ENCODE results near the gene IFT20. TPM values are rescaled to one million over a fixed set of nuclear protein-coding genes. Genes with fewer than 3 reads are reported as not detected.

The IFT20 gene
- total and polyA plus RNA-seq, 3 donors from 2014 or later: 79.8 to 104 (median 94.8) TPM

Small RNA genes lying within 50 kb of the gene (microRNA-seq; reads per million reads assigned to microRNA genes)
- 1.4 to 2.1 reads per million in 2 donors for gene MIR4723 (ENCODE audit: borderline number of aligned reads in 2 of 2, borderline replicate concordance in 1 of 2)

Other genes with a start within 250 kb of the IFT20 start
- 100 to 1,000 TPM; 118 to 139 TPM for gene TMEM97, start 16.3 kb downstream of the IFT20 start, total RNA-seq
- 108 TPM for gene TMEM97, start 16.3 kb downstream of the IFT20 start, polyA plus RNA-seq (ENCODE audit: insufficient read depth, low read depth, low replicate concordance)
- 10 to 100 TPM; 42.9 to 65.7 TPM for gene TNFAIP1, start 289 bp upstream of the IFT20 start, total RNA-seq
- 41.8 TPM for gene TNFAIP1, start 289 bp upstream of the IFT20 start, polyA plus RNA-seq (ENCODE audit: insufficient read depth, low read depth, low replicate concordance)
- gene POLDIP2, start 22.1 kb upstream of the IFT20 start, total RNA-seq: 100 to 1,000 TPM; 143 to 154 TPM
- gene POLDIP2, start 22.1 kb upstream of the IFT20 start, polyA plus RNA-seq (ENCODE audit: insufficient read depth, low read depth, low replicate concordance): 139 TPM
- gene SEBOX, start 29.7 kb upstream of the IFT20 start, total RNA-seq: not detected
- not detected for gene SEBOX, start 29.7 kb upstream of the IFT20 start, polyA plus RNA-seq (ENCODE audit: insufficient read depth, low read depth, low replicate concordance)
- gene VTN, start 34.8 kb upstream of the IFT20 start, total RNA-seq: 10 to 100 TPM in 1 of 2 donors, 1 to 10 TPM in 1; 9.7 to 57.9 TPM
- gene VTN, start 34.8 kb upstream of the IFT20 start, polyA plus RNA-seq (ENCODE audit: insufficient read depth, low read depth, low replicate concordance): 6.5 TPM
- 10 to 100 TPM; 18.6 to 19.9 TPM for gene SARM1, start 36.2 kb upstream of the IFT20 start, total RNA-seq
- gene SARM1, start 36.2 kb upstream of the IFT20 start, polyA plus RNA-seq (ENCODE audit: insufficient read depth, low read depth, low replicate concordance): 6.6 TPM
- 10 to 100 TPM; 13.5 to 13.7 TPM for gene SLC46A1, start 70.7 kb upstream of the IFT20 start, total RNA-seq
- 7.5 TPM for gene SLC46A1, start 70.7 kb upstream of the IFT20 start, polyA plus RNA-seq (ENCODE audit: insufficient read depth, low read depth, low replicate concordance)
- gene SLC13A2, start 138.2 kb upstream of the IFT20 start, total RNA-seq: under 1 TPM; 0.79 to 0.93 TPM
- gene SLC13A2, start 138.2 kb upstream of the IFT20 start, polyA plus RNA-seq (ENCODE audit: insufficient read depth, low read depth, low replicate concordance): 0.44 TPM
- gene FOXN1, start 170.9 kb upstream of the IFT20 start, total RNA-seq: under 1 TPM; 0.24 to 0.50 TPM
- 0.69 TPM for gene FOXN1, start 170.9 kb upstream of the IFT20 start, polyA plus RNA-seq (ENCODE audit: insufficient read depth, low read depth, low replicate concordance)
- gene UNC119, start 217.2 kb upstream of the IFT20 start, total RNA-seq: 100 to 1,000 TPM; 175 to 180 TPM
- 94.9 TPM for gene UNC119, start 217.2 kb upstream of the IFT20 start, polyA plus RNA-seq (ENCODE audit: insufficient read depth, low read depth, low replicate concordance)
- gene PIGS, start 236.1 kb upstream of the IFT20 start, total RNA-seq: 100 to 1,000 TPM in 1 of 2 donors, 10 to 100 TPM in 1; 92.4 to 124 TPM
- gene PIGS, start 236.1 kb upstream of the IFT20 start, polyA plus RNA-seq (ENCODE audit: insufficient read depth, low read depth, low replicate concordance): 57.7 TPM
- gene ALDOC, start 241.4 kb upstream of the IFT20 start, total RNA-seq: 10 to 100 TPM; 30.7 to 65.8 TPM
- 29.2 TPM for gene ALDOC, start 241.4 kb upstream of the IFT20 start, polyA plus RNA-seq (ENCODE audit: insufficient read depth, low read depth, low replicate concordance)